Progenitor cell of endocrine pancreas (in vitro differentiated cells): ENCODE data around the gene CHST5. TPM values are rescaled to one million over a fixed set of nuclear protein-coding genes. Genes with fewer than 3 reads are reported as not detected.

Source experiments
- DNase-seq: peaks from one replicate; pipeline ENCODE4 v3.0.0; 2021; ENCODE audit warnings: low spot score; ENCODE audit not compliant: unreplicated experiment
- H3K27ac Mint-ChIP-seq: 2 replicates; pipeline ENCODE4 v1.8.0; 2021; ENCODE audit warnings: mild to moderate bottlenecking, moderate library complexity, mixed read lengths
- H3K27me3 Mint-ChIP-seq: 2 replicates; pipeline ENCODE4 v1.8.0; 2021; ENCODE audit warnings: mixed read lengths
- H3K36me3 Mint-ChIP-seq: 2 replicates; pipeline ENCODE4 v1.8.0; 2022; ENCODE audit warnings: mixed read lengths; ENCODE audit not compliant: insufficient read depth
- H3K4me1 Mint-ChIP-seq: 2 replicates; pipeline ENCODE4 v1.8.0; 2021; ENCODE audit warnings: low read depth, mixed read lengths
- H3K4me3 Mint-ChIP-seq: 2 replicates; pipeline ENCODE4 v1.8.0; 2021; ENCODE audit warnings: low read depth, mild to moderate bottlenecking, moderate library complexity, mixed read lengths
- H3K9me3 Mint-ChIP-seq: 2 replicates; pipeline ENCODE4 v1.8.0; 2021; ENCODE audit warnings: low read depth, mixed read lengths
- CTCF ChIP-seq: fragments of 200-600 bp; sonication (generic); IDR thresholded peaks from one replicate; pipeline ENCODE4 v1.5.0; 2021; ENCODE audit warnings: antibody characterized with exemption, mild to moderate bottlenecking; ENCODE audit not compliant: unreplicated experiment
- long read RNA-seq: library from polyadenylated mRNA; unstranded; transcript quantifications from one replicate; pipeline ENCODE4 v2.0.0, GENCODE V29; 2020
- total RNA-seq: library from RNA; stranded (reverse); gene quantifications from 2 replicates; pipeline ENCODE4 v1.2.1, GENCODE V29; 2021

CHST5 gene
- 0.24 and 0.93 TPM in 2 replicates for total RNA-seq
- long read RNA-seq = 0 reads

DNA sequence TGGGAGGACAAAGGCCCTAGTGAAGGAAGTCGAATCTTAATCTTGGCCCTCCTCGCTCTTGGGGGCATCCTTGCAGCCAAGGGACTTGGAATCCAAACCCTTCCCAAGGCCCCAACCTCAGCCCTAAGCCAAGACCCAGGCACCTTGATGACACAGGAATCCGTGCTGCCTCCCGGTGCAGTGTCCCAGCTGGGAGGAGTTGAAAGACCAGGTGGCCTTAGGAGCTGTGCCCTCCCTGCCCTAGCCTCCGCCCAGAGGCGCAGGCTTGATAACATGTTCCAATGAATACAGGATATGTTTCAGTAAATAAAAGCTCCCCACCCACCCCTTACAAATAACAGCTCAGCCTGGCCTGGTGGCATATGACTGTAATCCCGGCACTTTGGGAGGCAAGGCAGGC lies at the start of gene CHST5:
Gene CHST5, minus strand, starts transcription at position 208 of the 400 bp plus-strand sequence. CDS start 5,724 bp downstream, outside the sequence.
- no peak for TF ChIP-seq CTCF
- Mint-ChIP-seq H3K9me3 (no peaks in the 10 kb centered on the region), H3K36me3 (no peaks in the 10 kb centered on the region), H3K27me3 (peaks cover 2% of the 10 kb centered on the region), H3K4me3 (no peak within 1 kb of the TSS), H3K4me1 (peaks cover 9% of the 10 kb centered on the region), H3K27ac (no peak within 1 kb of the TSS)
- DNase-seq = no peak

GRCh38 chr16:75584108-75584507 lies 48.2 kb upstream of the CHST5 start:
- H3K27me3 Mint-ChIP-seq = no peaks in the 10 kb centered on the region
- H3K4me1 Mint-ChIP-seq = peaks cover 2% of the 10 kb centered on the region
- no peak overlapping the region for H3K27ac Mint-ChIP-seq
- H3K9me3 Mint-ChIP-seq = no peaks in the 10 kb centered on the region
- no peak for TF ChIP-seq CTCF
- no peak for DNase-seq
- no peak overlapping the region for H3K4me3 Mint-ChIP-seq
- H3K36me3 Mint-ChIP-seq = peaks cover 9% of the 10 kb centered on the region

GRCh38 chr16:75579281-75579834 lies 43.5 kb upstream of the CHST5 start:
- no peak overlapping the region for H3K4me3 Mint-ChIP-seq
- H3K9me3 Mint-ChIP-seq = no peaks in the 10 kb centered on the region
- no peak for TF ChIP-seq CTCF
- H3K36me3 Mint-ChIP-seq = peaks cover 18% of the 10 kb centered on the region
- H3K27me3 Mint-ChIP-seq = no peaks in the 10 kb centered on the region
- H3K27ac Mint-ChIP-seq = no peak overlapping the region
- no peak for DNase-seq
- H3K4me1 Mint-ChIP-seq = peaks cover 2% of the 10 kb centered on the region

DNA sequence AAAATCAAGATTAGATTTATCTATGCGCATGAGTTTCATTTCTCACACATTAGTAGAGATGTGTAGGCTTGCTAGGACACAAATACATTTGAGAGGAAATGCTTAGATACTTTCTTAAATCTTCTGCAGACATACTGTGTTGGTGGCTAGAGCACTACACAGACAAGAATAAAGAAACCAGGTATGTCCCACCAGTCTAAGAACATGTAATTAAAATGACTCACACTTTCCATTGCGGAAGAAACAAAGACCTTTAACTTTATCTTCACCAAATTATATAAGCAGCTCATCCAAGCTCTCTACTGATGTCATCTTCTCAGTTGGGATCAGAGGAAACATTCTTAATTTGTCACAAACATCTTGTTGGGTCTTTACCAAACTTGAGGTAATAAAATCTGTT lies 42.8 kb upstream of the CHST5 start:
- Mint-ChIP-seq H3K27ac (no peak overlapping the region), H3K27me3 (no peaks in the 10 kb centered on the region), H3K36me3 (peaks cover 19% of the 10 kb centered on the region)

GRCh38 chr16:75578212-75578611 lies 42.3 kb upstream of the CHST5 start:
- no peak for DNase-seq
- TF ChIP-seq CTCF = no peak
- Mint-ChIP-seq H3K4me3 (no peak overlapping the region), H3K27ac (no peak overlapping the region), H3K4me1 (peaks cover 2% of the 10 kb centered on the region), H3K9me3 (no peaks in the 10 kb centered on the region), H3K27me3 (no peaks in the 10 kb centered on the region), H3K36me3 (peaks cover 22% of the 10 kb centered on the region)

More for the DNA sequence above, 42.8 kb upstream of the CHST5 start:
- Mint-ChIP-seq H3K9me3 (no peaks in the 10 kb centered on the region), H3K4me1 (peaks cover 2% of the 10 kb centered on the region), H3K4me3 (no peak overlapping the region)
- no peak for TF ChIP-seq CTCF
- DNase-seq = no peak
